Measurements from ENCODE around the gene AP3S1.
"Not testable (repeated sequence)": the region's sequence is repeated elsewhere in the genome, so short reads cannot be mapped to it uniquely, and the experiment has no call there.

The AP3S1 gene

DNA sequence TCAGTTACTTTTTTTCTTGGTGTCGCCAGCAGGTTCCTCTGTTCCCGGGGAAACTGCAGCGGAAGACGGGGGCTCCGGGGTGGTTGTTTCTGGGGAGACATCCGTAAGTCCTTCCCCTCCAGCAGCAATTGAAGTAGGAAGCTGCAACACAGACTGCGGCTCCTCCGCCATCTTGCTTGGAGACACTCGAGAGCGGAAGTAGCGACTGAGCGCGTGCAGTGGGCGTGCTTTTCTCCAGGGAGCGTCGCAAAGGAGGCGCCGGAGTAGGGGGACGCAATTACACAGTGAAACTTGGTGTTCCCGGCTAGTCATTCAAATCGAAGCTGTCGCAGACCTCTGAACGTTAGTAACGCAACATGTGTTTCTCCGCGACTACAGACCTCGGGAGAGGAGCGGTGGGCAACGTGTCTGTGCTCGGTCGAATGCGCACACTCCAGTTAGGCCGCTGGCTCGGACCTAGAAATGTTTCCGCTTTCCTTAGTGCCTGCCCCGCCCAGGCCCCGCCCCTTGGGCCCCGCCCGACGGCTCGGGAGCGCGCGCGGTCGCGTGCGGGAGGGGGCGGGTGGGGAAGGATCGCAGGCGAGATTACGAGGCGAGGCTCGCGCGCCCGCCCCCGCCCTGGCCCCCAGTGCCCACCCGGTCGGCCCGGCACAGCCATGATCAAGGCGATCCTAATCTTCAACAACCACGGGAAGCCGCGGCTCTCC, at the start of gene AP3S1, which contains the start of gene ATG12:
TSS of gene AP3S1 (plus strand) at position 554 of the 707 bp plus-strand sequence. CDS start at position 657, 103 bp downstream.
TSS of gene ATG12 (minus strand) at position 184 of the 707 bp plus-strand sequence. CDS start at position 171, 13 bp downstream.
- DNase-seq (peak; percentile 92), ATAC-seq (peak; percentile 90)

DNA sequence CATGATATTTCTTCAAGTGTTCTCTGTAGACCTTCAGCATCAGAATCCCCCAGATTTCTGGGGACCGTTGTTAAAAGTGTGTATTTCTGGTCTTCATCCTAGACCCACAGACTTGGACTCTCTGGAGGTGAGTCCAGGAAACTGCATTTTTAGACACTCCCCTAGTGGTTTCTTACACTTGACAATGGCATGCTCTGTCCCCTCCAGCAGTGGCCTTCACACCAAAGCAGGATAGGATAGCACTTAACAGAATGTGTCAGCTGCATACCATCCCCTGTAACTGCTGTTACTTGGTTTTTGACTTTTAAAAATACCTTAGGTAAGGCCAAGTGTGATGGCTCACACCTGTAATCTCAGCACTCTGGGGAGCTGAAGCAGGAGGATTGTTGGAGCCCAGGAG, 46.0 kb upstream of the AP3S1 start:
- ATAC-seq = no peak
- DNase-seq = no peak

DNA sequence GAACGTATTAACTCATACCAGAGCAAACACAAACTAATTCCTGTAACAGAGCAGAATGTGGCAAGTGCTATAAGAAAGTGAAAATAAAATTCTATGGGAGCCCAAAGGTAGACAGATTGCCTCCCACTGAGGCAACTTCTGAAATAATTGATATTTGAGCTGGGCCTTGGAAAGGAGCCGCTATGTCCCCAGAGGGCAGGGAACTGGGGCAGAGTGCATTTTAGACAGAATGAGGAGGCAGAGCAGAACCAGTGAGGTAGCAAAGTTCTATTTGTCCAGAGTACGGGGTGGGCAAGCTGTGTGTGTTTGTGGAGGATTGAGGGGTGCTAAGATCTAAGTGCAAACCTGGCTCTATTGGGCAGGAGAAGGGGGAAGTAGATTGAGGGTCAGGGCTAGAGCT, 45.1 kb upstream of the AP3S1 start:
- DNase-seq (no peak), ATAC-seq (no peak)

DNA sequence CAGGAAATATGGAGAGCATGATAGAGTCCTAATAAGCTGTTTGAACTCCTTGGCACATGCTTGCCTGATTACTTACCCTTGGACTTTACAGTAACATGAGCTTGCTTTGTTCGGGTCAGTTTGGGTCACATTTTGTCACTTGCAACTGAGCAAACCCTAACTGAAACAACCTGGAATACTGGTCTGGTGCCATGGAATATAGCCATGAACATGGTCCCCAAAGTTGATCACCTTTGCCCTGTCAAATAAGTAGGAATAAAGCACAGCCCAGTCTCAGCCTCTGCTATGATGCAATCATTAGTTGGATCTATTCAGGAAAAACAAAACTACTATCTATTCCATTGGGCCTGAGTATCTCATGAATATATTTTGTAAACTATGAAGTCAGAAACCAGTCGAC, 43.5 kb upstream of the AP3S1 start:
- no peak for ATAC-seq
- DNase-seq = no peak

DNA sequence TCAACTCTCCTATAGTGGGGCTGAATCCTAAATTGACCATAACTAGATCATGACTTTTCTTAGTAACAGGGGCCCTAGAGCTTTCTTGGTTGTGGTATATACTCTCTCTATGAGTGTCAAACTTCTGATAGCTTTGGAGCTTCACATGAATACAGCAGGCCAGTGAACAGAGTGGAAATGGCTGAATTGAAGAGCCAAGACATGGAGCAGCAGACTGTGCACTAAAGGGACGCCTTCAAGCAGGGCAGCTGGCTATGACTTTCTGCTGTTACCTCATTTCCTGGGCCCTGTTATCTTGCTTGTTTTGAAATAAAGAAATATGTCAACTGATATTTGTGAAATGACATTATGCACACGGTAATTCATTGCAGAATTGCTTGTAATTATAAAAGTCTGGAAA, 41.6 kb upstream of the AP3S1 start:
- no peak for ATAC-seq
- DNase-seq = no peak

DNA sequence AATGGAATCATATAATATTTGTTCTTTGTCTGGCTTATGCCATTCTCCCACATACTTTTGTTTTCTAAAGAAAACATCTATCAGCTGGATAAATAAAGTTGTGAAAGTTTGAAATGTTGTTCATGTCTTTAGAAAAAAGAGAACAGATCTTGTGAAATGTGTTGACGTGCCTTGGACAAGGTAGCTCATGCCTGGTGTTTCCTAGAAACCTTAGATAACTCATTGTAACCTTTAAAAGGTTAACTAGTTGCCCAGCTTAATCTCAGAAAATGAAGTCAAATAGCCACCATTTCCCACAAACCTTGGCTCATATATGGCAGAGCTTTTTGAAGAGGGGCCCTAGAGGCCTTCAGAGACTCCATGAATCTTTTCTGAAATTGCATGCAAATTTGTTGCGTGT, 40.6 kb upstream of the AP3S1 start:
- no peak for DNase-seq
- ATAC-seq = no peak

DNA sequence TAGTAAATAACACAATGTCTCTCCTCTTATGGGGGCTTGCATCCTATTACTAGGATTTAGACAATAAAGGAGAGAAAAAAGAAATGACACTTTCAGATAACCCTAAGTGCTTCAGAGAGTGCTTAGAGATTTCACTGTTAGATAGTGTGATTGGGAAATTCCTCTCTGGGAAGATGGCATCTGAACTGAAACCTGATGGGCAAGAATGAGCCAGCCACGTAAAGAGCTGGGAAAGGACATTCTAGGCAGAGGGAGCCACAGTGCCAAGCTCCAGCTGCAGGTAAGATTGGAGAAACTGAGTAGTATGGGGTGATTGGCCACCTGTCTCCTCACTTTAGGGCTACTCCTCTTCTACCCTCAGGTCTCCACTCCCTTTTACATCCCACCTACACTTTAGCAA, 39.8 kb upstream of the AP3S1 start:
- ATAC-seq = no peak

DNA sequence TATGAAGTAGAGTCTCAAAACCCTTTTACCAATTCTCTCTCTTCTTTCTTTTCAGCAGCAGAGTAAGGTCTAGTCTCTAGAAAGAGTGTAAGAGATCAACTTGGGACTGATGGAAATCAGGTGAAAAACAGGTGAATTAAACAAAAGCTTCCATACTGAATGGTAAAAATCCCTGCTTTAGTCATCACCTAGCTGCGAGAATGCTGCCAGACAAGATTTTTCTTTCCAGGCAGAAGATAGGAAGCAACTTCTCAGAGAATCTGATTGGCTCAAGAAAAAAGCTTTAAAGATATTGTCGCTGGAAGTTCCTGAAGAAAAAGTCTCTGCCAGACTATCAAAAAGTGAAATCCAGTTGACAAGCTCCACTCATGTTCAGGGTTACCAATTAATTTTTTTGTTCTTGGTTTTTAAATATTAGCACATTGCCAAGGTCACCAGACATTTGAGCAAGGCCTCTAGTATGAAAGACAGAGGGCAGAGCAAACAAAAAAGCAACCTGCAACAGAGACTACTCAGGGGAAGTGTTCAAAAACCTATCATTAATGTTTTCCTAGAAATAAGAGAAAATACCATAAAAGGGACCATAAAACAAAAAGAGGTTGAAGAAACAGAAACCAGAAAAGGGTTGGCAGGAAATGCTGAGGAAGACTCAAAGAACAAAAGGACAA, 34.6 kb upstream of the AP3S1 start:
- DNase-seq (no peak), ATAC-seq (no peak)

More for the DNA sequence above, 39.8 kb upstream of the AP3S1 start:
- no peak for DNase-seq

DNA sequence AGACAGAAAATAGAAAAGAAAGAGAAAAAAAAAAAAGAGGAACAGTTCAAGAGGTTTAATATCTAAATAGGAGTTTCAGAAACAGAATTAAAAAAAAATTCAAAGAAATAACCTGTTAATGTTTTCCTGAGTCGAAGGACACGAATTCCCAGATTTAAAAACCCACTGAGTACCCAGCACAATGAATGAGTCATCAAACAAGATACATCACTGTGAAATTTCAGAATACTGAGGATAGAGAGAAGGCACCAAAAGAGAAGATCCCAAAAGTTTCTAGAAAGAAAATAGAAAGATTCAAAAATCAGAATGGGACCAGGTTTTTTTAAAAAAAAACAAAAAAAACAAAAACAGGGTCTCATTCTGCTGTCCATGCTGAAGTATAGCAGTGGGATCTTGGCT, 34.1 kb upstream of the AP3S1 start:
- DNase-seq (no peak), ATAC-seq (no peak)

DNA sequence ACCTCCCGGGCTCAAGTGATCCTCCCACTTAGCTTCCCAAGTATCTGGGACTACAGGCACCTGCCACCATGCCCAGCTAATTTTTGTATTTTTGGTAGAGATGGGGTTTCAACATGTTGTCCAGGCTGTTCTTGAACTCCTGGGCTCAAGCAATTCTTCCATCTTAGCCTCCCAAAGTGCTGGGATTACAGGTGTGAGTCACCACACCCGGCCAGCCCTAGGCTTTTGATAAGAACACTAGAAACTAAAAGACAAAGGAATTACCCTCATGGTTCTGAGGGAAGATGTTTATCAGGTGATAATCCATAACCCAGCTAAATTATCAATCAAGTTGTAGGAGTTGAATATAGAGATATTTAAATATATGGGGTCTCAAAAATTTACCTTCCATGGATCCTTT, 33.7 kb upstream of the AP3S1 start:
- not testable (repeated sequence) for ATAC-seq, DNase-seq

DNA sequence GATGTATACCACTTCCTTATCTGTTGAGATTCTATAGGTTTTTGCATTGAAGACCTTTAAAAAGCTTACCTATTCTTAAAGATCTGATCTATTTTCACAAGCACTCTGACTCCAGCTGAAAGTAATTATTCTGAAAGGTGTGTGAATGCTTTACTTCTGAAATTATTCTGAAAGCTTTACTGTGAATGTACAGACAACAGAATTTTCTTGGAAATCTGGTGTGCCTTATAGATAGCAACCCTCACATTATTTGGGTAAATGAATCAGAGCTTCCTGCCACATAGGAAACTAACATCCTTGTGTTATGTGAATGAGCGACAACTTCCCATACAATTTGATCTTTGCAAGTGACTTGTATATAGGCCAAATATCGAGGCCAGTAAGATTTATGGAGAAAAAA, 31.8 kb upstream of the AP3S1 start:
- DNase-seq = no peak
- peak; percentile 49 for ATAC-seq

DNA sequence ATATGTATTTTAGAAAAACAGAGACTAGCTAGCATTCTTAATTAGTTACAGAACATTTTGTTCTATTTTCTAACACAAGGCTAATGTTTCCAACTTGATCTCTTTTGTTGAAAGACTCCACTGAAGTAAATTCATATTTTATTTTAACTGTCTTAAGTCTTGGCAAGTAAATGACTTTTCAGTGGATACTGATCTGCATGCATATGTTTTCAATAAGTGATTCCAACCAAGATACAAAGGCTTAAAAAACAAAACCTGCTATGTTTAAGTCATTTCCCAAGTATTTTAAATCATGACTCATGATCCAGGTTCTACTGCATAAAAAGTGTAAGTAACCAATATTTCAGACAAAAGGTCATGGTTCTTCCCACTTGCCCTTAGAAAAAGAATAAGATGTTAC, 31.0 kb upstream of the AP3S1 start:
- ATAC-seq = no peak
- no peak for DNase-seq

DNA sequence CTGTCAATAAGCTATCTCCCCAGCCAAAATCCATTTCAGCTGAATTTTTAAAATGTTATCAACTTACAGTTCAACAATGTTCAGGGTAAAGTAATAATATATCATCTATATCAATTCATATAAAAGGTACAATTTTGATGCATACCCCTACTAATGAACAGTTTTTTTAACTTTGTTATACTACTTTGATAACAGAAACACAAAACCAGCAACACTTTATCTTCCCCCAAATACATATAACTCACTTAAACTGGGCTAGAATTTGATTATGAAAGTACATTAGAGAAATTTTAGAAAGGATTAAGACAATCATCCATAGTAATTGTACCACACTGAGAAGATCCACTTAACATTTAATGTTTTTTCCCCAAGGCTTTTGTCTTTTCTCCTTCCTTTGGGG, 30.3 kb upstream of the AP3S1 start:
- ATAC-seq = no peak
- no peak for DNase-seq

DNA sequence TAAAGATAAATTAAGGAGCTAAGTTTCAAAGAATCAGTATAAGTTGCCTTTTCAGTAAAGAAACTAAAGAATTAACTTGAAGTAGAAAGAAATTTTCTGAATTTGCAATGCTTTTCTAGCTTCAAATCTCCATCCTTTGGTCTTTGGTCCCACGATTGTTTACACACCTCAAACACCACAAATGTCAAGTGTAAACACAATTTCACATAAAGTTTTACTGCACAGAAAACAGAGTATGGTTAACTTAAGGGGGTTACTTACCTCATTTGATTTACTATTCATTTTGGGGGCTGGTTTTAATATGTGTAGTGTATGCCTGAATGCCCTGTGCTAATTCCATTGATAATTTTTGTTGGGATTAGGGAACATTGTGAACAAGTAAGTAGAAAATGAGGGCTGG, 29.4 kb upstream of the AP3S1 start:
- DNase-seq (no peak), ATAC-seq (no peak)

DNA sequence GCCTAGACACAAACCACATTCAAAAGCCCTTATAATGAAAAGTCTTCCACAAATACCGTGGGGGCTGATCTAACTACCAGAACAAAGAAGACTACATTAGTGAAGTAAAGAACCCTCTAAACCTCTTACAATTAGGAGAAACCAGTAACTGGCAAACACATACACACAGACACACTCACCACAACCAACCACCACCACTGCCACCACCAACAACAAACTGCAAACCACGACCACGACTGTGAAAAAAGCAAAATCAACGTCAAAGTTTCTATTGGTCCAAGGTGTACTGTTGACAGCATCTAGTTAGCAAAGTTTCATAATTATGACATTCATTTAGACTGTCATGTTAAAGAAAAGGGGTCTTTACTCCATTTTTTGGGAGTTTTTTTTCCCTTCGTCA, 28.0 kb upstream of the AP3S1 start:
- ATAC-seq (no peak), DNase-seq (no peak)

DNA sequence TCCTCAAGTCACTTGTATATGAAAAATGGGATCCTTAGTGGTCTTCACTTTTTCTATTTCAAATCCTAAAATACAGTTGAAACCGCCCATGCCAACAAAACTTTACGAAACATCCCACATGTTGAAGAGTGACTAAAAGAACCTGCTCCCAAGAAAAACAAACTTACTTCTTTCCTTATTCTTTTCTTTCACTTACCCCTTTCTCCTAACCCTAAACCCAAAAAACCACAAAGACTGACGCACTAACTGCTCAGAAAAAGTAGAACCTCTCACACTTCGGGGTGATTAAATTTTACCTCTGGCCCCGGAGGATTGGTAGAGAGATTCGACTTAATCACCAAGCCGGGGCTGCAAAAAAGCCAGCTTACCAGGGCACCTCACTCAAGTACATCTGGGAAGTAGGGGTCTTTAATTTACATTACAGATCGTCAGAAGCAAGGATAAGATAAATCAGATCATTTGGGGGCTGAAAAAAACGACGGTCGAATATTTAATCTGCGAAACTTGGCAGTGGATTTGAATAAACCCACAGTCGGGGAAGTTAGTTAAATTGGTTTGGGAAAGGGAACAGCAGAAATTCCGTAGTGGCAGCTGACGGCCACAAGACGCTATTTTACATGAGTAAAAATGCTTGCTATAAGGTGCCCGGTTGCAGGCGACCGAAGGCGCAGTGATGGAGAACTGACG, 26.6 kb upstream of the AP3S1 start:
- DNase-seq = no peak
- ATAC-seq = peak; percentile 61

DNA sequence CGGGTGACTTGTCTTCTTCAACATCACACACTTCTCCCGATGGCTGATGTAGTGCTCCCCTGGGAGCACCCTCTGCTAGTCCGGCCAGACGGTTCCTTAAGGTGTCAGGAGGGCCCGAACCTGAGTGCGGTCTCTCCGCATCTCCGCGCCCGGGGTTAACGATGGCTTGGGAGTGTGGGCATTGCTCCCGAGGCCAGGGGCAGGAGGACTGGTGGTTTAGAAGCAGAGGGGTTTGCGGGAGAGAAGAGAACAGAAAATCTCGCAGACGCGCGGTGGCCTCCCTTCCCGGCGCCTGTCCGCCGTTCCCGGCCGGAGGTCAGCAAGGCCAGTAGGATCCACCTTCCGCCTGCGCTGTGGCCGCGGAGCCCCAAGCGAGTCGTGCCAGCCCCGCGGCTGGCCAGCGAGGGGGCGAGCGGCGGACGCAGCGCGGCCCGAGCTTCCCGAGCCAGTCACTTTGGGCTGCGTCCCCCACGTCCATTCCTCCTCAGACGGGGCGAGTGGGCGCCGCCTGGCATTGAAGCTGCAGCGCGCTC, 26.0 kb upstream of the AP3S1 start:
- DNase-seq (peak; percentile 9), ATAC-seq (peak; percentile 30)

DNA sequence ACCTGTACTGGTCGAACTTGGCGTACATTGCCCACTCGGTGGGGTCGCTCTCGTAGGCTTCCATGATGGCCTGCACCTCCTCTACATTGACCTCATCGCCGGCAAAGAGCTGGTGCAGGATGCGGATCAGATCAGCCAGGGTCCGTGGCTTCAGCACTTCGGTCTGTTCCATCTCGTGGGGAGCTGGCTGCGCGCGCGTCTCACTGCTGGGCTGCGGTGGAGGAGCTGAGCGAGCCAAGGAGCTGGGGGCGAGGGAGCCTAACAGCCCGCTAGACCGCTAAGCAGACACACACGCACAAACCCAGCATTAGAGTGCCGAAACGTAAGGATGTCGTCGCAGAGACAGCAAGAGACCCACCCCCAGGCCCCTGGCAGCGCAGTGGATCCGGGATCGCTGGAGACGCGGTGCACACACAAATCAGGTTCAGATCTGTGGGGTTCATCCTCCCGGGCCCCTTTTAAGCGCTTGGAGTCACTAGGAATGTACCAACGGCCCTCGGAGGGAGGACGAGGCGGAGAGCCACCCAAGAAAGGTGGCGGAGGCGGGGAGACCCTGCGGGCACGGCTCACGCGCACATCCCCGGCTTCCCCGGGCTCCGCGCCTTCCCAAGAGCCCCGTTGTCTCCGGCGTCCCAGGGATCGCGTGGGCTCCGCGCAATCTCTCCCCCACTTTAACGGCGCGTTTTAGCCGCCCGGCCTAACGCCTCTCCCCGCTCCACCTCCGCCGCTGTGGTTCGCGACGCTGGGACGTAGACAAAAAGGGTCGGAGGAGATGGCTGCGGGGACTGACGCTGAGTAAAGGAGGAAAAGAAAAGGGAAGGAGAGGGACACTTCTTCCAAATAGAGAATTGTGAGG, 25.3 kb upstream of the AP3S1 start, which contains the start of gene CDO1:
TSS of gene CDO1 (minus strand) at position 434 of the 856 bp plus-strand sequence. CDS start at position 172, 262 bp downstream.
- ATAC-seq (peak; percentile 41), DNase-seq (peak; percentile 37)

DNA sequence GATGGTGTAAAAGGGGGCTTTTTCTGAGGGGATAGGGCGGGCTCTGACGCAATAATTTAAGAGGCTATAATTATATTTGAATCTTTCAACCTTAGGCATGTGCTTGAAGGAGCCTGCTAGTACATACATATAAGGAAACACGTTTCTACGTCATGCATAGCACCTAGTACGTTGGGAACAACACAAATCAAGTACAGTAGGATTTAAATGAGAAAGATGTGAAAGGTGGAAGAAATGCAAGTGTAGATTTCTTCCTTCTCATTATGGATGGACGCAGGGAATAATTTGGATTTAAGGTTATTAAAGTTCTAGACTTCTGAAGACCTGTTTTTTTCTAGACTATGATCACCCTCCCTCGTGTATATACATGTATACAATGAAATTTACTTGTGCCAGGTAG, 24.3 kb upstream of the AP3S1 start:
- no peak for DNase-seq
- no peak for ATAC-seq

DNA sequence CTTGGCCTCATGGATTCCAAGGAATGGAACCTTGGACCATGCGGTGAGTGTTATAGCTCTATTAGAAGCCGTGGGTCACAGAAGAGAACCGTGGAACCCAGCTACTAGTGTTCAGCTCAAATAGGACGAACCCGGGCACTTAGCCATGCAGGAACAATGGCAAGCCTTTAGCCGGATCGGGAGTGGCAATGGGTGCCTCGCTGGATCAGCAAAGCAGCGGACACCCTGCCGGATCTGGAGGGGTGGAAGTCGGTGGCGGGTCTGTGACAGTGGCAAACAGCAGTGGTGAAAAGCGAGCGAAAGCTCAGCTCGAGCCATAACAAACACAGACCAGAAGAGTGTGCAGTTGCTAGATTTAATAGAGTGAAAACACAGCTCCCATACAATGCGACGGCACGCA, 22.9 kb upstream of the AP3S1 start:
- no peak for ATAC-seq
- DNase-seq = no peak

DNA sequence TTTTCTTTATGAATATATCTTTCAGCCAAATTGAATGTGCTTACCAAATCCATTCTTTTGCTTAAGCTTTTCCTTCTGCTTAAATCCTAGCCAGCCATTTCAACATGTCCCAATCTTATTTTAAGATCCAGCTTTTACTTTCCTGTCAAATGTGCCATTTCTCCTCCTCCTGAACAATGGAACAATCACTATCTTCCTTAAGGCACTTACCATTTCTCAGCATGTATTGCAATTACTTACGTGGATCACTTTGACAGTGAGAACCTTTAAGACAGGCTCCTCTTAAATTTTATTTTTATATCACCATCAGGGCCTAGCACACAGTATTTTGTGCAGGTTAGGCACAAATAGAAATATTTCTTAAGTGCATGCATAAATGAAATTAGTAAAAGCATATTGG, 20.9 kb upstream of the AP3S1 start:
- ATAC-seq (no peak), DNase-seq (no peak)

DNA sequence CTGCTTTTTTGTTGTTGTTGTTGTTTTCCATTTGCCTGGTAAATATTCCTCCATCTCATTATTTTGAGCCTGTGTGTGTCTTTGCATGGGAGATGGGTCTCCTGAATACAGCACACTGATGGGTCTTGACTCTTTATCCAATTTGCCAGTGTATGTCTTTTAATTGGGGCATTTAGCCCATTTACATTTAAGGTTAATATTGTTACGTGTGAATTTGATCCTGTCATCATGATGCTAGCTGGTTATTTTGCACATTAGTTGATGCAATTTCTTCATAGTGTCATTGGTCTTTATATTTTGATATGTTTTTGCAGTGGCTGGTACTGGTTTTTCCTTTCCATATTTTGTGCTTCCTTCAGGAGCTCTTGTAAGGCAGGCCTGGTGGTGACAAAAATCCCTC, 16.8 kb upstream of the AP3S1 start:
- not testable (repeated sequence) for ATAC-seq, DNase-seq

All from stimulated activated naive CD8-positive, alpha-beta T cell treated with anti-CD3 and anti-CD28 coated beads, Interleukin-15, Interleukin-2, amounts not matched to agents 100 U/mL and 50 U/mL, for 24 hours (primary cell).